GM12873 (cell line): Measurements from ENCODE around the gene COL9A3.

ENCODE experiments used
- CTCF ChIP-seq: IDR thresholded peaks from 2 replicates; pipeline ENCODE4 v1.5.1; 2012; ENCODE audit warnings: low read depth, mild to moderate bottlenecking, moderate library complexity, low read length, control low read depth; ENCODE audit not compliant: insufficient read depth; ENCODE audit errors: missing control alignments

Gene COL9A3

GRCh38 chr20:62775206-62775605 lies 41.6 kb upstream of the COL9A3 start:
- TF ChIP-seq CTCF = no peak

DNA sequence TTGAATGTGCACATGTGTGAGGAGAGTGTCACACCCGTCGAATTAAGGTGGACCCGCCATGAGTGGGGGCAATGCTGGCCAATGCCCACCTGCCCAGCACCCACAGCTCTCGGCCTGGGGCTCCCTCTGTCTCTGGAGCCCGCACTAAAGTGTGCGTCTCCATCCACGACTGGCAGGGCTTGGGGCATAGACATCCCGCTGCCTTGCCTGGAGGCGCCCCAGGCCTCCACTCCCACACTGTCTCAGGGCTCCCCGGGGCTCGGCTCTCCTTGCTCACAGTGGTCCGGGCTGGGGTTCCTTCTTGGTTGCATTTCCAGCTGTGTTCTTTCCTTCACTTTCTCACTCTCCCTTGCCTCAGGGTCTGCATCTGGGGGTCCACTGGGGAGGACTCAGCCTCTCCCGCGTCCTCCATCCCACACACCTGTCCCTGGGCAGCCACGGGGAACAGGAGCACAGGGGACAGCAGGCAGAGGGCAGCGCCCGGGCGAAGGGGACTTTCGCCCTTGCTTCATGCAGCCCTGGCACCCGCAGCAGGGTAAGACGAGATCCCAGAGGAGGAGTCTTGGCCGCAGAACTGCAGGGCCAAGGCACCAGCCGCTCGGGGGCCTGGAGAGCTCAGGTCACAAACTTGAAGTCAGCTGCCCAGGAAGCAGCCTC lies 40.7 kb upstream of the COL9A3 start:
- TF ChIP-seq CTCF = no peak

GRCh38 chr20:62776692-62777527 lies 39.9 kb upstream of the COL9A3 start:
- TF ChIP-seq CTCF = no peak

DNA sequence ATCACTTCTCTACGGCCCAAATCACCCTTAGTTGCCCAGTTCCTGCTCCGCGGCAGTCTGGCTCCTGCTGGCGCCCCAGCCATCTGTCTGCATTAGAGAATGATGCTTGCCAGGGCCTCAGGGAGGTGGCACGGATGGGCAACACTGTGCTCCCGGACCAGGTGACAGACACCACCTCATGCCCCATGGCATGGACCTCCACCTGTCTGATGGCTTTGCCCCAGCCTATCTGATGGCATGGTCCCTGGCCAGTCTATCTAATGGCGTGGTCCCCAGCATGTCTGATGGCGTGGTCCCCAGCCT lies 39.4 kb upstream of the COL9A3 start:
- no peak for TF ChIP-seq CTCF

DNA sequence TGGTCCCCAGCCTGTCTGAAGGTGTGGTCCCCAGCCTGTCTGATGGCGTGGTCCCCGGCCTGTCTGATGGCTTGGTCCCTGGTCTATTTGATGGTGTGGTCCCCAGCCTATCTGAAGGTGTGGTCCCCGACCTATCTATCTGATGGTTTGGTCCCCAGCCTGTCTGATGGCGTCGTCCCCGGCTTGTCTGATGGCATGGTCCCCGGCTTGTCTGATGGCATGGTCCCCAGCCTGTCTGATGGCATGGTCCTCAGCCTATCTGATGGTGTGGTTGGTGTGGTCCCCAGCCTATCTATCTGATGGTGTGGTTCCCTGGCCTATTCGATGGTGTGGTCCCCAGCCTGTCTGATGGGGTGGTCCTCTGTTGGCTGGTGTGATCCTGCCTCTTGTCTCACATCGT lies 38.8 kb upstream of the COL9A3 start:
- TF ChIP-seq CTCF = no peak

GRCh38 chr20:62778601-62779416 lies 38.0 kb upstream of the COL9A3 start:
- no peak for TF ChIP-seq CTCF

GRCh38 chr20:62779417-62779685 lies 37.5 kb upstream of the COL9A3 start:
- TF ChIP-seq CTCF = no peak
